Stimulated activated CD4-positive, alpha-beta T cell treated with anti-CD3 and anti-CD28 coated beads, Interleukin-12 subunit alpha, Interleukin-12 subunit beta, amount 100 ng/mL, for 4 hours (primary cell): ENCODE measurements around the gene SLC13A3.
A peak's percentile ranks its signal among the peaks of the same experiment; 100 is the strongest.

Experiments used
- DNase-seq: peaks from one replicate; pipeline ENCODE4 v3.0.0-alpha.2; 2020

SLC13A3 gene

GRCh38 chr20:46573788-46574584 is 77.3 kb downstream of the SLC13A3 start:
- no peak for DNase-seq

GRCh38 chr20:46573234-46573633 is 78.0 kb downstream of the SLC13A3 start:
- DNase-seq, result no peak

GRCh38 chr20:46572790-46573189 is 78.5 kb downstream of the SLC13A3 start:
- no peak for DNase-seq

- DNase-seq, result no peak
These were observed 79.1 kb downstream of the SLC13A3 start for GRCh38 chr20:46572153-46572552.

- no peak for DNase-seq
These were observed 79.8 kb downstream of the SLC13A3 start for GRCh38 chr20:46571418-46571817.

- no peak for DNase-seq
These were observed 80.3 kb downstream of the SLC13A3 start for GRCh38 chr20:46570956-46571355.

- no peak for DNase-seq
These were observed 81.3 kb downstream of the SLC13A3 start for GRCh38 chr20:46569961-46570360.

GRCh38 chr20:46568570-46569129 is 82.6 kb downstream of the SLC13A3 start:
- DNase-seq, result no peak

GRCh38 chr20:46566125-46566524 is 85.1 kb downstream of the SLC13A3 start:
- DNase-seq, result no peak

GRCh38 chr20:46564241-46564957 is 86.9 kb downstream of the SLC13A3 start:
- DNase-seq, result no peak

- DNase-seq, result no peak
These were observed 87.4 kb downstream of the SLC13A3 start for GRCh38 chr20:46563860-46564221.

- no peak for DNase-seq
These were observed 87.9 kb downstream of the SLC13A3 start for GRCh38 chr20:46563170-46563859.

- peak; percentile 60 for DNase-seq
These were observed 88.7 kb downstream of the SLC13A3 start for GRCh38 chr20:46562373-46563169.

- DNase-seq, result no peak
These were observed 89.3 kb downstream of the SLC13A3 start for GRCh38 chr20:46562009-46562372.

GRCh38 chr20:46559685-46560440 is 91.4 kb downstream of the SLC13A3 start:
- no peak for DNase-seq

GRCh38 chr20:46559001-46559400 is 92.3 kb downstream of the SLC13A3 start:
- no peak for DNase-seq

GRCh38 chr20:46558511-46558959 is 92.7 kb downstream of the SLC13A3 start:
- DNase-seq, result peak; percentile 12

- no peak for DNase-seq
These were observed 93.9 kb downstream of the SLC13A3 start for GRCh38 chr20:46557231-46557956.

GRCh38 chr20:46555370-46555956 is 95.8 kb downstream of the SLC13A3 start:
- DNase-seq, result no peak

- DNase-seq, result no peak
These were observed 96.4 kb downstream of the SLC13A3 start for GRCh38 chr20:46554828-46555227.

GRCh38 chr20:46553926-46554325 is 97.3 kb downstream of the SLC13A3 start:
- DNase-seq, result no peak
